Breast epithelium (tissue), 3 donors: ENCODE measurements around the gene PLA2G7.

Experiments used
- CTCF ChIP-seq, 3 donors: fragments of 450-650 bp; IDR thresholded peaks; one replicate each; pipeline ENCODE4 v1.5.1; 2016 to 2017; ENCODE audit warnings: antibody characterized with exemption in 3 of 3, mild to moderate bottlenecking in 3 of 3, moderate library complexity in 3 of 3
- POLR2AphosphoS5 ChIP-seq, 3 donors: sonication (generic); formaldehyde crosslinking; IDR thresholded peaks; one replicate each; pipeline ENCODE4 v1.6.1; 2017; ENCODE audit warnings: antibody characterized with exemption in 3 of 3

GRCh38 chr6:46755865-46756264 is 20.7 kb upstream of the PLA2G7 start:
- TF ChIP-seq POLR2AphosphoS5 (IDR thresholded peaks at IDR 0.05) = no peak
- no peak for TF ChIP-seq CTCF (IDR thresholded peaks at IDR 0.05)
